HTERT RPE-1 (cell line): ENCODE results near the gene LHFPL3.

Experiments
- in situ Hi-C: fragments of 300-500 bp; cut with MboI; formaldehyde crosslinking; loops from 4 replicates; pipeline ENCODE4 v1.14.3; 2020; ENCODE audit warnings: low sequenced_read_pairs

Gene LHFPL3

DNA sequence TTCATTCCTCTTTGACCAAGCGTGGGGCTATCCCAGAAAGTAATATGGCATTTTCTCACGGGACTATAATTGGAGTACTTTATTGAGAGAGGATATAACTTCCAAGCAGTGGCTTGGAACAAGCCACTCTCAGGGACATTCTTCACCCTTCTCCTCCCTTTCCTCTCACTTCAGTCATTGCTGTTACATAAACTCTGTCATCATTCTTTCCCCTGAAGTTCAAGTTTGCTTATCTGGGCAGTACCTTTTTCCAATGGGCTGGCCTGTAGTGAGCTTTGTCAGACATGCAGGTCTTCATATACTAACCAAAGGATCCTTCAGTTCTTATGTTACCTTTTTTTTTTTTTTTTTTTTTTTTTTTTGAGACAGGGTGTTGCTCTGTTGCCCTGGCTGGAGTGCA lies 626.9 kb downstream of the LHFPL3 start:
- in situ Hi-C loops = no loop called here
